Esophagus muscularis mucosa (tissue), 3 donors: ENCODE data around the gene LTBP2.

Experiments used
- POLR2A ChIP-seq: fragments of 450-650 bp; IDR thresholded peaks from one replicate; pipeline ENCODE4 v1.6.1; 2017; ENCODE audit warnings: antibody characterized with exemption, moderate library complexity, mild to moderate bottlenecking, low read depth
- POLR2AphosphoS5 ChIP-seq, 2 donors: sonication (generic); formaldehyde crosslinking; IDR thresholded peaks; one replicate each; pipeline ENCODE4 v1.6.1; 2017; ENCODE audit warnings: antibody characterized with exemption in 2 of 2
- TF ChIP-seq, protein P1 (sequence below), 3 experiments: fragments of 200-600 bp in 2 of 3; fragments of 450-650 bp in 1 of 3; sonication (generic) in 2 of 3; IDR thresholded peaks; one replicate each; pipeline ENCODE4 v1.5.1; 2017 to 2019; ENCODE audit warnings: antibody characterized with exemption in 3 of 3, mild to moderate bottlenecking in 2 of 3, moderate library complexity in 1 of 3

GRCh38 chr14:74528886-74529285 lies 83.2 kb downstream of the LTBP2 start:
- no peak for TF ChIP-seq POLR2A
- TF ChIP-seq, protein P1, sequence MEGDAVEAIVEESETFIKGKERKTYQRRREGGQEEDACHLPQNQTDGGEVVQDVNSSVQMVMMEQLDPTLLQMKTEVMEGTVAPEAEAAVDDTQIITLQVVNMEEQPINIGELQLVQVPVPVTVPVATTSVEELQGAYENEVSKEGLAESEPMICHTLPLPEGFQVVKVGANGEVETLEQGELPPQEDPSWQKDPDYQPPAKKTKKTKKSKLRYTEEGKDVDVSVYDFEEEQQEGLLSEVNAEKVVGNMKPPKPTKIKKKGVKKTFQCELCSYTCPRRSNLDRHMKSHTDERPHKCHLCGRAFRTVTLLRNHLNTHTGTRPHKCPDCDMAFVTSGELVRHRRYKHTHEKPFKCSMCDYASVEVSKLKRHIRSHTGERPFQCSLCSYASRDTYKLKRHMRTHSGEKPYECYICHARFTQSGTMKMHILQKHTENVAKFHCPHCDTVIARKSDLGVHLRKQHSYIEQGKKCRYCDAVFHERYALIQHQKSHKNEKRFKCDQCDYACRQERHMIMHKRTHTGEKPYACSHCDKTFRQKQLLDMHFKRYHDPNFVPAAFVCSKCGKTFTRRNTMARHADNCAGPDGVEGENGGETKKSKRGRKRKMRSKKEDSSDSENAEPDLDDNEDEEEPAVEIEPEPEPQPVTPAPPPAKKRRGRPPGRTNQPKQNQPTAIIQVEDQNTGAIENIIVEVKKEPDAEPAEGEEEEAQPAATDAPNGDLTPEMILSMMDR (IDR thresholded peaks at IDR 0.05), result no peak
- TF ChIP-seq POLR2AphosphoS5 (IDR thresholded peaks at IDR 0.05), result no peak
